H1 (cell line): ENCODE measurements around the gene KCMF1. TPM values are rescaled to one million over a fixed set of nuclear protein-coding genes. Genes with fewer than 3 reads are reported as not detected.

ENCODE experiments used
- CTCF ChIA-PET: fragments of 300-600 bp; sonication (Branson Sonifier 250); formaldehyde crosslinking; loops from one replicate; lab custom pipeline; 2021; ENCODE audit not compliant: partially characterized antibody; lab: Charles Lee
- POLR2A ChIA-PET: fragments of 300-600 bp; sonication (Branson Sonifier 250); formaldehyde crosslinking; loops from one replicate; lab custom pipeline; 2021; ENCODE audit warnings: inconsistent platforms; ENCODE audit not compliant: partially characterized antibody; lab: Charles Lee
- DNase-seq, 2 experiments: peaks; one replicate each; pipeline versions ENCODE4 v3.0.0 to v3.0.0-alpha.2; 2010 to 2022; ENCODE audit warnings: low spot score in 2 of 2, low read depth in 1 of 2, mixed read lengths in 1 of 2
- FAIRE-seq: peaks from 2 replicates; lab custom pipeline; 2011; peaks lifted over from hg19 to GRCh38; lab: Jason Lieb, UNC
- H2AFZ ChIP-seq: 2 replicates; pipeline ENCODE4 v1.8.1; 2012; ENCODE audit warnings: low read length, inconsistent platforms
- H2AK5ac ChIP-seq: 2 replicates; pipeline ENCODE4 v1.6.1; 2013; ENCODE audit warnings: low read depth, low read length
- H2BK120ac ChIP-seq: replicated peaks from 2 replicates; pipeline ENCODE3; 2013; ENCODE audit warnings: low read depth, low read length, inconsistent platforms
- H2BK12ac ChIP-seq: 2 replicates; pipeline ENCODE4 v1.6.1; 2013; ENCODE audit warnings: low read depth, low read length
- H2BK15ac ChIP-seq: 2 replicates; pipeline ENCODE4 v1.6.1; 2013; ENCODE audit warnings: low read length
- H2BK20ac ChIP-seq: 2 replicates; pipeline ENCODE4 v1.6.1; 2013; ENCODE audit warnings: low read length
- H2BK5ac ChIP-seq: 2 replicates; pipeline ENCODE4 v1.6.1; 2013; ENCODE audit warnings: low read depth, low read length
- H3K14ac ChIP-seq: 2 replicates; pipeline ENCODE4 v1.6.1; 2013; ENCODE audit warnings: inconsistent platforms; ENCODE audit not compliant: insufficient read length
- H3K18ac ChIP-seq: 2 replicates; pipeline ENCODE4 v1.6.1; 2013; ENCODE audit warnings: low read length; ENCODE audit errors: extremely low read depth
- H3K23ac ChIP-seq: 2 replicates; pipeline ENCODE4 v1.6.1; 2013; ENCODE audit warnings: inconsistent platforms; ENCODE audit not compliant: insufficient read length
- H3K23me2 ChIP-seq: 2 replicates; pipeline ENCODE4 v1.6.1; 2013; ENCODE audit warnings: low read depth, low read length
- H3K27ac ChIP-seq: 2 replicates; pipeline ENCODE4 v1.6.1; 2011; ENCODE audit warnings: low read depth, low read length, inconsistent platforms
- H3K27me3 ChIP-seq, 4 experiments: replicated peaks in 1 of 4; 1 replicate in 1 of 4; 2 replicates in 3 of 4; pipeline versions ENCODE4 v1.6.1 to v1.8.1; 2011 to 2013; ENCODE audit warnings: low read length in 3 of 4, mild to moderate bottlenecking in 3 of 4, inconsistent platforms in 2 of 4, mixed read lengths in 2 of 4, moderate library complexity in 1 of 4; ENCODE audit not compliant: control insufficient read depth in 3 of 4, insufficient read depth in 3 of 4; ENCODE audit errors: extremely low read depth in 1 of 4
- H3K36me3 ChIP-seq, 4 experiments: 2 replicates each; pipeline versions ENCODE4 v1.6.1 to v1.8.1; 2011 to 2013; ENCODE audit warnings: mild to moderate bottlenecking in 4 of 4, low read length in 3 of 4, moderate library complexity in 2 of 4, control low read depth in 1 of 4, inconsistent platforms in 1 of 4; ENCODE audit not compliant: insufficient read depth in 4 of 4, control insufficient read depth in 2 of 4
- H3K4ac ChIP-seq: replicated peaks from 2 replicates; pipeline ENCODE3; 2013; ENCODE audit warnings: low read length, low read depth, mixed read lengths, inconsistent platforms; ENCODE audit not compliant: insufficient read length
- H3K4me1 ChIP-seq, 4 experiments: replicated peaks in 1 of 4; 1 replicate in 1 of 4; 2 replicates in 3 of 4; pipeline versions ENCODE4 v1.6.1 to v1.8.1; 2011 to 2013; ENCODE audit warnings: low read length in 3 of 4, inconsistent platforms in 2 of 4, mixed read lengths in 1 of 4; ENCODE audit not compliant: insufficient read depth in 4 of 4, control insufficient read depth in 3 of 4
- H3K4me2 ChIP-seq, 2 experiments: 2 replicates each; pipeline versions ENCODE4 v1.6.1 to v1.8.1; 2011 to 2013; ENCODE audit warnings: low read depth in 2 of 2, low read length in 2 of 2, control low read depth in 1 of 2, inconsistent platforms in 1 of 2, mild to moderate bottlenecking in 1 of 2; ENCODE audit not compliant: insufficient read depth in 1 of 2
- H3K4me3 ChIP-seq, 4 experiments: fragments of 200-600, 300-600 bp in 1 of 4; sonication (generic), shearing (Covaris generic), sonication (Bioruptor Twin) in 1 of 4; 2 replicates each; pipeline versions ENCODE4 v1.5.1 to v1.8.1; 2011 to 2016; ENCODE audit warnings: low read length in 4 of 4, low read depth in 3 of 4, control low read depth in 2 of 4, inconsistent platforms in 2 of 4, mild to moderate bottlenecking in 2 of 4, mixed read lengths in 1 of 4, moderate library complexity in 1 of 4; ENCODE audit not compliant: insufficient read depth in 2 of 4; ENCODE audit errors: extremely low read depth in 1 of 4
- H3K56ac ChIP-seq: replicated peaks from 2 replicates; pipeline ENCODE3; 2013; ENCODE audit warnings: low read depth, mild to moderate bottlenecking, mixed read lengths, low read length, inconsistent platforms; ENCODE audit not compliant: insufficient read length
- H3K79me1 ChIP-seq: 2 replicates; pipeline ENCODE4 v1.6.1; 2013; ENCODE audit warnings: low read depth, low read length, control low read depth
- H3K79me2 ChIP-seq, 2 experiments: 2 replicates each; pipeline versions ENCODE4 v1.6.1 to v1.8.1; 2012 to 2013; ENCODE audit warnings: low read length in 2 of 2, mild to moderate bottlenecking in 2 of 2, inconsistent platforms in 1 of 2; ENCODE audit not compliant: insufficient read depth in 2 of 2, control insufficient read depth in 1 of 2
- H3K9ac ChIP-seq, 4 experiments: replicated peaks in 1 of 4; 1 replicate in 1 of 4; 2 replicates in 3 of 4; pipeline versions ENCODE4 v1.6.1 to v1.8.1; 2011 to 2013; ENCODE audit warnings: low read depth in 3 of 4, low read length in 3 of 4, control low read depth in 2 of 4, mild to moderate bottlenecking in 2 of 4, moderate library complexity in 2 of 4, inconsistent platforms in 1 of 4; ENCODE audit errors: extremely low read depth in 1 of 4
- H3K9me3 ChIP-seq, 2 experiments: 2 replicates each; pipeline versions ENCODE4 v1.6.1 to v1.8.1; 2012 to 2013; ENCODE audit warnings: mild to moderate bottlenecking in 2 of 2, moderate library complexity in 2 of 2, control low read depth in 1 of 2, inconsistent platforms in 1 of 2, low read depth in 1 of 2, low read length in 1 of 2, mixed read lengths in 1 of 2; ENCODE audit not compliant: insufficient read depth in 2 of 2
- H4K20me1 ChIP-seq, 2 experiments: replicated peaks in 1 of 2; 2 replicates each; pipeline versions ENCODE3 to v1.8.1; 2011 to 2013; ENCODE audit warnings: inconsistent platforms in 2 of 2, low read length in 2 of 2, mild to moderate bottlenecking in 1 of 2; ENCODE audit not compliant: insufficient read depth in 2 of 2, control insufficient read depth in 1 of 2
- H4K5ac ChIP-seq: 2 replicates; pipeline ENCODE4 v1.6.1; 2013; ENCODE audit warnings: low read length, low read depth, mixed read lengths, inconsistent platforms; ENCODE audit not compliant: insufficient read length
- H4K8ac ChIP-seq: 2 replicates; pipeline ENCODE4 v1.8.0; 2013; ENCODE audit warnings: mild to moderate bottlenecking, moderate library complexity, low read length, inconsistent platforms; ENCODE audit not compliant: insufficient read depth; ENCODE audit errors: extremely low read depth
- H4K91ac ChIP-seq: replicated peaks from 2 replicates; pipeline ENCODE3; 2013; ENCODE audit warnings: low read length, mixed read lengths, inconsistent platforms; ENCODE audit not compliant: insufficient read length
- GABPA ChIP-seq: IDR thresholded peaks from 2 replicates; pipeline ENCODE4 v1.6.1; 2011; ENCODE audit warnings: mild to moderate bottlenecking, low read length, moderate library complexity, borderline replicate concordance; ENCODE audit not compliant: insufficient read depth
- USF2 ChIP-seq: IDR thresholded peaks from 2 replicates; pipeline ENCODE4 v1.6.1; 2011; ENCODE audit warnings: low read length, improper control_type of control experiment
- WGBS, 2 experiments: shearing (Covaris generic) in 1 of 2; methylation state at CpG; one replicate each; pipeline versions ENCODE4 v1.1.6 to v1.1.7; 2013 to 2015; ENCODE audit warnings: low lambda C conversion rate in 2 of 2, mixed read lengths in 2 of 2, inconsistent platforms in 1 of 2, low coverage in 1 of 2, missing lambda C conversion rate in 1 of 2; ENCODE audit not compliant: insufficient replicate concordance in 2 of 2, insufficient coverage in 1 of 2, insufficient read length in 1 of 2; ENCODE audit errors: extremely low coverage in 1 of 2, missing lambda C conversion rate in 1 of 2; 5-methylcytosine and 5-hydroxymethylcytosine counted together
- polyA plus RNA-seq, 7 experiments: library from polyadenylated mRNA; depleted of rRNA in 3 of 7; stranded (reverse) in 5 of 7; unstranded in 2 of 7; fragments of >200 nt in 5 of 7; fragments of 200-250 nt in 2 of 7; gene quantifications; 1 replicate in 5 of 7; 2 replicates in 1 of 7; 4 replicates in 1 of 7; pipeline versions ENCODE4 v1.2.1 to v1.2.3, GENCODE V29; 2011 to 2013; ENCODE audit warnings: missing spikeins in 2 of 7, mixed read lengths in 2 of 7
- total RNA-seq: library from RNA; stranded (reverse); fragmentation: NEBNext Ultra II Directional; extraction: Animal tissue kit (Norgen Biotek cat#: 25700); gene quantifications from 2 replicates; pipeline ENCODE4 v1.2.1, GENCODE V29; 2021

Gene KCMF1
- total and polyA plus RNA-seq, 2 of the 8 experiments (the other 6 are each of a cell fraction or from before 2014, with no cell fraction given): 86.9 to 149 TPM

- Histone ChIP-seq H3K9me3 (no peaks in the 10 kb centered on the region), H2BK20ac (no peak overlapping the region), H3K4ac (no peak overlapping the region), H3K4me1 (peaks cover 0 to 5% (median under 1%) of the 10 kb centered on the region in 4 experiments; a peak in 2 of 7 replicates), H3K23ac (no peak overlapping the region), H4K5ac (no peak overlapping the region), H4K91ac (no peak overlapping the region), H3K79me2 (peaks cover 0 to 27% of the 10 kb centered on the region in 2 experiments; a peak in 3 of 4 replicates), H3K9ac (no peak overlapping the region), H3K4me2 (no peak overlapping the region), H2BK120ac (no peak overlapping the region), H4K8ac (0 out of 2 replicates have a peak overlapping the region, but pooled peaks have one; percentile 11), H3K36me3 (peaks cover 0 to 57% (median 8%) of the 10 kb centered on the region in 4 experiments; a peak in 6 of 8 replicates), H3K27me3 (no peaks in the 10 kb centered on the region), H3K4me3 (no peak overlapping the region), H2AFZ (no peak overlapping the region), H3K14ac (no peak overlapping the region), H3K27ac (no peak overlapping the region), H3K18ac (no peak overlapping the region), H2AK5ac (no peak overlapping the region), H2BK12ac (no peak overlapping the region), H2BK5ac (no peak overlapping the region), H3K23me2 (no peaks in the 10 kb centered on the region; the same call in 1 of the 2 replicates), H4K20me1 (peaks cover 0 to 12% of the 10 kb centered on the region in 2 experiments), H3K56ac (no peak overlapping the region), H2BK15ac (no peak overlapping the region), H3K79me1 (peaks cover 3% of the 10 kb centered on the region)
- TF ChIP-seq GABPA: no peak
- no peak for TF ChIP-seq USF2
- 94% methylated on average over 7 of the region's 7 CpGs; no CpG with 5 or more reads in 1 of the 2 experiments for WGBS, 2 experiments
- FAIRE-seq: no peak
- ChIA-PET CTCF (interaction anchor here (0.7 to 1.1 kb wide), 2 partner anchors 15 to 30 kb away, joined by 3 read pairs; no protein-coding TSS in a partner anchor), POLR2A (no interaction called here)
- DNase-seq: no peak
Measured at GRCh38 chr2:85037622-85038021, 66.7 kb downstream of the KCMF1 start.
